K562 (cell line): ENCODE measurements around the gene FGR. TPM values are rescaled to one million over a fixed set of nuclear protein-coding genes. Genes with fewer than 3 reads are reported as not detected.

ENCODE experiments used
- ATAC-seq: fragments of 200-7000 bp; cut with Tn5 transposase; 3 replicates; pipeline ENCODE4 v1.9.1; 2020; ENCODE audit warnings: moderate library complexity
- BruUV-seq: library from RNA; stranded (reverse); fragments of 400-500 nt; replicated peaks from 2 replicates; lab custom pipeline; 2021; lab: Mats Ljungman, UMichigan
- CTCF ChIA-PET: fragments of 300-600 bp; formaldehyde crosslinking; extraction: SDS; loops from one replicate; lab custom pipeline; 2021; ENCODE audit warnings: low intra/inter-chr PET ratio; lab: Yijun Ruan, JAX
- POLR2A ChIA-PET: fragments of 300-600, 350-650 bp; sonication (Branson Sonifier 250); formaldehyde crosslinking; extraction: SDS; loops from one replicate; lab custom pipeline; 2021; ENCODE audit warnings: antibody characterized with exemption, inconsistent platforms; lab: Yijun Ruan, JAX
- DNase-seq, 4 experiments: peaks; one replicate each; pipeline versions ENCODE4 v3.0.0 to v3.0.0-alpha.2; 2011 to 2018; ENCODE audit warnings: low spot score in 3 of 4, mixed read lengths in 3 of 4; ENCODE audit errors: extremely low read depth in 1 of 4
- FAIRE-seq: peaks from 2 replicates; lab custom pipeline; 2011; peaks lifted over from hg19 to GRCh38; lab: Jason Lieb, UNC
- H2AFZ ChIP-seq: 2 replicates; pipeline ENCODE4 v1.6.0; 2011; ENCODE audit warnings: low read depth, low read length, control low read depth, inconsistent platforms
- H3K27ac ChIP-seq: fragments of 200-600 bp; 3 replicates; pipeline ENCODE4 v1.8.0; 2011; ENCODE audit warnings: low read depth, mild to moderate bottlenecking, control low read depth, inconsistent platforms, low read length, moderate library complexity, mixed read lengths; ENCODE audit errors: extremely low read depth
- H3K27me3 ChIP-seq, 2 experiments: fragments of 300-600 bp in 1 of 2; 2 replicates in 1 of 2; 3 replicates in 1 of 2; pipeline versions ENCODE4 v1.6.0 to v1.8.0; 2011; ENCODE audit warnings: inconsistent platforms in 2 of 2, low read length in 2 of 2, mild to moderate bottlenecking in 1 of 2, mixed read lengths in 1 of 2, moderate library complexity in 1 of 2; ENCODE audit not compliant: control insufficient read depth in 2 of 2, insufficient read depth in 2 of 2
- H3K36me3 ChIP-seq: fragments of 300-600 bp; 3 replicates; pipeline ENCODE4 v1.8.0; 2011; ENCODE audit warnings: mild to moderate bottlenecking, low read length, inconsistent platforms; ENCODE audit not compliant: control insufficient read depth, insufficient read depth
- H3K4me1 ChIP-seq, 2 experiments: fragments of 200-600 bp in 1 of 2; replicated peaks in 1 of 2; 2 replicates in 1 of 2; 3 replicates in 1 of 2; pipeline versions ENCODE4 v1.5.1 to v1.8.0; 2011; ENCODE audit warnings: inconsistent platforms in 2 of 2, low read length in 2 of 2, mild to moderate bottlenecking in 1 of 2, mixed read lengths in 1 of 2, moderate library complexity in 1 of 2; ENCODE audit not compliant: control insufficient read depth in 2 of 2, insufficient read depth in 2 of 2
- H3K4me2 ChIP-seq: 2 replicates; pipeline ENCODE4 v1.6.1; 2011; ENCODE audit warnings: low read length, control low read depth, inconsistent platforms, mixed read lengths; ENCODE audit not compliant: insufficient read depth
- H3K4me3 ChIP-seq: fragments of 200-600 bp; sonication (generic), shearing (Covaris generic); 2 replicates; pipeline ENCODE4 v1.5.1; 2016; ENCODE audit warnings: control low read depth, inconsistent platforms
- H3K79me2 ChIP-seq: fragments of 200-600 bp; 3 replicates; pipeline ENCODE4 v1.8.0; 2011; ENCODE audit warnings: low read length, inconsistent platforms; ENCODE audit not compliant: control insufficient read depth, insufficient read depth
- H3K9ac ChIP-seq, 2 experiments: 2 replicates each; pipeline versions ENCODE4 v1.6.0 to v1.6.1; 2011; ENCODE audit warnings: low read depth in 2 of 2, low read length in 2 of 2, control low read depth in 1 of 2, inconsistent platforms in 1 of 2, mild to moderate bottlenecking in 1 of 2, mixed read lengths in 1 of 2; ENCODE audit not compliant: insufficient read depth in 1 of 2
- H3K9me1 ChIP-seq: one replicate; pipeline ENCODE4 v1.6.0; 2011; ENCODE audit warnings: inconsistent platforms, mild to moderate bottlenecking, low read length, moderate library complexity; ENCODE audit not compliant: control insufficient read depth, insufficient read depth
- H3K9me3 ChIP-seq: replicated peaks from 2 replicates; pipeline ENCODE4 v1.5.1; 2011; ENCODE audit warnings: low read depth, low read length, inconsistent platforms; ENCODE audit not compliant: control insufficient read depth, insufficient read depth
- H4K20me1 ChIP-seq: replicated peaks from 2 replicates; pipeline ENCODE4 v1.6.1; 2011; ENCODE audit warnings: low read length, inconsistent platforms, mixed read lengths; ENCODE audit not compliant: control insufficient read depth, insufficient read depth
- ZNF586 ChIP-seq: fragments of 450-650 bp; formaldehyde crosslinking; conservative IDR thresholded peaks from 2 replicates; pipeline ENCODE4 v1.4.0; 2020; ENCODE audit warnings: mild to moderate bottlenecking, moderate library complexity
- WGBS: fragments of 100-300 bp; shearing (Covaris generic); methylation state at CpG from one replicate; pipeline ENCODE4 v1.1.6; 2016; ENCODE audit warnings: low coverage, mixed read lengths; ENCODE audit not compliant: insufficient coverage; ENCODE audit errors: missing lambda C conversion rate; 5-methylcytosine and 5-hydroxymethylcytosine counted together
- in situ Hi-C: fragments of 300-500 bp; cut with MboI; formaldehyde crosslinking; loops from 4 replicates; pipeline ENCODE4 v1.15.0; 2018; ENCODE audit warnings: inconsistent platforms, mixed read lengths
- intact Hi-C: fragments of 100-400 bp; cut with micrococcal nuclease; formaldehyde crosslinking; loops from 2 replicates; pipeline ENCODE4 v1.14.2; 2022
- polyA plus RNA-seq, 8 experiments: library from polyadenylated mRNA; depleted of rRNA in 4 of 8; stranded (reverse) in 5 of 8; unstranded in 3 of 8; fragments of >200 nt; fragmentation: Nextera tagmentation in 2 of 8; fragmentation: Illumina TruSeq in 1 of 8; extraction: Ambion mirVana in 2 of 8; extraction: Trizol in 1 of 8; gene quantifications; 2 replicates each; pipeline versions ENCODE4 v1.2.1 to v1.2.3, GENCODE V29; 2011 to 2014; ENCODE audit warnings: inconsistent platforms in 1 of 8, missing spikeins in 1 of 8
- total RNA-seq, 7 experiments: library from RNA; depleted of rRNA in 6 of 7; stranded (reverse); fragments of >200 nt in 6 of 7; fragmentation: Illumina TruSeq in 2 of 7; extraction: Trizol in 2 of 7; gene quantifications; 2 replicates each; pipeline versions ENCODE4 v1.2.1 to v1.2.3, GENCODE V29; 2011 to 2021; ENCODE audit warnings: low replicate concordance in 1 of 7
- TF ChIP-seq, protein P1 (sequence below), 3 experiments: fragments of 200-800 bp in 1 of 3; fragments of 250-450 bp in 1 of 3; fragments of 450-650 bp in 1 of 3; sonication (Bioruptor Pico) in 1 of 3; sonication (Bioruptor generic) in 1 of 3; formaldehyde crosslinking in 1 of 3; IDR thresholded peaks; 2 replicates each; pipeline versions ENCODE4 v1.6.1 to v1.8.0; 2016 to 2022; ENCODE audit warnings: mild to moderate bottlenecking in 2 of 3, missing genetic modification characterization in 2 of 3, missing compliant biosample characterization in 1 of 3, moderate library complexity in 1 of 3

The FGR gene
- total and polyA plus RNA-seq, 9 of the 15 experiments (the other 6 are each of a cell fraction or from before 2014, with no cell fraction given) = 0.04 to 0.11 TPM; not detected in 7

- Histone ChIP-seq H3K36me3 (no peaks in the 10 kb centered on the region), H3K4me3 (no peak overlapping the region), H3K4me2 (no peak overlapping the region), H4K20me1 (0 out of 2 replicates have a peak, but pooled peaks cover 7% of the 10 kb centered on the region), H3K9me1 (peaks cover 3% of the 10 kb centered on the region), H3K9ac (no peak overlapping the region), H3K79me2 (no peaks in the 10 kb centered on the region), H3K27me3 (peaks cover 9 to 34% of the 10 kb centered on the region in 2 experiments; a peak in 3 of 5 replicates)
- BruUV-seq = no TSS peak
- WGBS = 8% methylated on average over 4 of the region's 4 CpGs
- no peak for ATAC-seq
- no peak for DNase-seq
- POLR2A ChIA-PET = interaction anchor here (0.9 kb wide), 1 partner anchor 11 kb away, joined by 3 read pairs; no protein-coding TSS in a partner anchor
- in situ Hi-C loops (loop anchor here (5.0 to 25.0 kb wide), 2 partner anchors 51 to 499 kb away; no protein-coding TSS in a partner anchor), intact Hi-C loops (no loop called here)
- TF ChIP-seq, protein P1, sequence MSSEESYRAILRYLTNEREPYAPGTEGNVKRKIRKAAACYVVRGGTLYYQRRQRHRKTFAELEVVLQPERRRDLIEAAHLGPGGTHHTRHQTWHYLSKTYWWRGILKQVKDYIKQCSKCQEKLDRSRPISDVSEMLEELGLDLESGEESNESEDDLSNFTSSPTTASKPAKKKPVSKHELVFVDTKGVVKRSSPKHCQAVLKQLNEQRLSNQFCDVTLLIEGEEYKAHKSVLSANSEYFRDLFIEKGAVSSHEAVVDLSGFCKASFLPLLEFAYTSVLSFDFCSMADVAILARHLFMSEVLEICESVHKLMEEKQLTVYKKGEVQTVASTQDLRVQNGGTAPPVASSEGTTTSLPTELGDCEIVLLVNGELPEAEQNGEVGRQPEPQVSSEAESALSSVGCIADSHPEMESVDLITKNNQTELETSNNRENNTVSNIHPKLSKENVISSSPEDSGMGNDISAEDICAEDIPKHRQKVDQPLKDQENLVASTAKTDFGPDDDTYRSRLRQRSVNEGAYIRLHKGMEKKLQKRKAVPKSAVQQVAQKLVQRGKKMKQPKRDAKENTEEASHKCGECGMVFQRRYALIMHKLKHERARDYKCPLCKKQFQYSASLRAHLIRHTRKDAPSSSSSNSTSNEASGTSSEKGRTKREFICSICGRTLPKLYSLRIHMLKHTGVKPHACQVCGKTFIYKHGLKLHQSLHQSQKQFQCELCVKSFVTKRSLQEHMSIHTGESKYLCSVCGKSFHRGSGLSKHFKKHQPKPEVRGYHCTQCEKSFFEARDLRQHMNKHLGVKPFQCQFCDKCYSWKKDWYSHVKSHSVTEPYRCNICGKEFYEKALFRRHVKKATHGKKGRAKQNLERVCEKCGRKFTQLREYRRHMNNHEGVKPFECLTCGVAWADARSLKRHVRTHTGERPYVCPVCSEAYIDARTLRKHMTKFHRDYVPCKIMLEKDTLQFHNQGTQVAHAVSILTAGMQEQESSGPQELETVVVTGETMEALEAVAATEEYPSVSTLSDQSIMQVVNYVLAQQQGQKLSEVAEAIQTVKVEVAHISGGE (CRISPR knock-in tag; IDR thresholded peaks at IDR 0.05) = peak in 2 of 3 experiments; percentile 53 to 89; a peak in 3 of 6 replicates
- no peak for TF ChIP-seq ZNF586
- TF ChIP-seq, all 486 proteins: peak for 1
- no peak overlapping the region for H2AFZ ChIP-seq
- CTCF ChIA-PET = interaction anchor here (0.5 to 2.0 kb wide), 2 partner anchors 45 to 52 kb away, joined by 4 to 8 read pairs; no protein-coding TSS in a partner anchor
- no peak for FAIRE-seq
- no peaks in the 10 kb centered on the region for H3K9me3 ChIP-seq
- H3K4me1 ChIP-seq = peaks cover 26 to 30% of the 10 kb centered on the region in 2 experiments
- H3K27ac ChIP-seq = no peak overlapping the region
These were observed 23.5 kb downstream of the FGR start for GRCh38 chr1:27611450-27611849.
